ENCODE results near the gene BANP. TPM values are rescaled to one million over a fixed set of nuclear protein-coding genes. Genes with fewer than 3 reads are reported as not detected.

Gene BANP
- total RNA-seq, 1 donor from 2014 or later: 17.6 TPM

- TF ChIP-seq, protein P1, sequence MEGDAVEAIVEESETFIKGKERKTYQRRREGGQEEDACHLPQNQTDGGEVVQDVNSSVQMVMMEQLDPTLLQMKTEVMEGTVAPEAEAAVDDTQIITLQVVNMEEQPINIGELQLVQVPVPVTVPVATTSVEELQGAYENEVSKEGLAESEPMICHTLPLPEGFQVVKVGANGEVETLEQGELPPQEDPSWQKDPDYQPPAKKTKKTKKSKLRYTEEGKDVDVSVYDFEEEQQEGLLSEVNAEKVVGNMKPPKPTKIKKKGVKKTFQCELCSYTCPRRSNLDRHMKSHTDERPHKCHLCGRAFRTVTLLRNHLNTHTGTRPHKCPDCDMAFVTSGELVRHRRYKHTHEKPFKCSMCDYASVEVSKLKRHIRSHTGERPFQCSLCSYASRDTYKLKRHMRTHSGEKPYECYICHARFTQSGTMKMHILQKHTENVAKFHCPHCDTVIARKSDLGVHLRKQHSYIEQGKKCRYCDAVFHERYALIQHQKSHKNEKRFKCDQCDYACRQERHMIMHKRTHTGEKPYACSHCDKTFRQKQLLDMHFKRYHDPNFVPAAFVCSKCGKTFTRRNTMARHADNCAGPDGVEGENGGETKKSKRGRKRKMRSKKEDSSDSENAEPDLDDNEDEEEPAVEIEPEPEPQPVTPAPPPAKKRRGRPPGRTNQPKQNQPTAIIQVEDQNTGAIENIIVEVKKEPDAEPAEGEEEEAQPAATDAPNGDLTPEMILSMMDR (conservative IDR thresholded peaks at IDR 0.05; ENCODE audit: low read depth, low read length): no peak
- DNase-seq (ENCODE audit: low read depth): no peak
- no peak overlapping the region for H3K4me3 ChIP-seq (ENCODE audit: low read depth, low read length)
These were observed 56.1 kb downstream of the BANP start for GRCh38 chr16:88007321-88007731.

DNA sequence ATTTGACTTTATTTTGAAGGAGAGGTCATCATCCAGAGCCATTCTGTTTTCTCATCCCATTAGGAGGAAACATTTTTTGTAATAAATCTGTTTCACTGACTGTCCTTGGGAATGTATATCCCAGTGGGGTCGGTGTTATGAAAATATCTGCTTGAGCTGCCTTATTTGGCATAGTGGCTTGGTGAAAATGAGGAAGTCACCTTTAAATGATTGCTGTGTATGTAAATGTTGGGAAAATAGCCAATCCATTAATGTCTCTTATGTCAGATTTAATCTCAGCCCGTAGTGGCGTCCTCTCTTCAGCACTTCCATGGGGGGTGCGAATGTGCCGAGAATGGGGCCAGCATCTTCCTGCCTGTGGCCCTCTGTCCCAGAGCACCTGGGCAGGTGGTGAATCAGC, 57.6 kb downstream of the BANP start:
- TF ChIP-seq, protein P1 (conservative IDR thresholded peaks at IDR 0.05; ENCODE audit: low read depth, low read length): no peak
- DNase-seq (ENCODE audit: low read depth): no peak
- no peak overlapping the region for H3K4me3 ChIP-seq (ENCODE audit: low read depth, low read length)

DNA sequence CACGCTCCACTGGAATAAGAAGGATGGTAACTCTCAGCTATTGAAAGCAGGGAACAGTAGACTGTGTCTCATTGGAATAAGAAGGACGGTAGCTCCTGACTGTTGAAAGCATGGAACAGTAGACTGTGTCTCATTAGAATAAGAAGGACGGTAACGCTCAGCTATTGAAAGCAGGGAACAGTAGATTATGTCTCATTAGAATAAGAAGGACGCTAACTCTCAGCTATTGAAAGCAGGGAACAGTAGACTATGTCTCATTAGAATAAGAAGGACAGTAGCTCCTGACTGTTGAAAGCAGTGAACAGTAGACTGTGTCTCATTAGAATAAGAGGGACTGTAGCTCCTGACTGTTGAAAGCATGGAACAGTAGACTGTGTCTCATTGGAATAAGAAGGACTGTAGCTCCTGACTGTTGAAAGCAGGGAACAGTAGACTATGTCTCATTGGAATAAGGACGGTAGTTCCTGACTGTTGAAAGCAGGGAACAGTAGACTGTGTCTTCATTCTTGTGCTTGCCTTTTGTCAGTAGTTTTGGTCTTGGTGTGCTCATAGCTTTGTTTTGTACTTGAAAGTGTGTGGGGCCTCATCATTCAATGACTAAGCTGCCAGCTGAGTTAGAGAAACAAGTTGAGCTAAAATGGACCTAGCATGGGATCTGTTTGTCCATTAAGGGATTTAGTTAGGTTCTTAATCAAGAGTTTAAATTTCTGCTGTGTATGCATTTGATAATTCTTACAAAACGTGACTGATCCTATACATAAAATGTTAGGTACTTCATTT, 58.5 kb downstream of the BANP start:
- DNase-seq (ENCODE audit: low read depth): no peak
- TF ChIP-seq, protein P1 (conservative IDR thresholded peaks at IDR 0.05; ENCODE audit: low read depth, low read length): no peak
- no peak overlapping the region for H3K4me3 ChIP-seq (ENCODE audit: low read depth, low read length)

DNA sequence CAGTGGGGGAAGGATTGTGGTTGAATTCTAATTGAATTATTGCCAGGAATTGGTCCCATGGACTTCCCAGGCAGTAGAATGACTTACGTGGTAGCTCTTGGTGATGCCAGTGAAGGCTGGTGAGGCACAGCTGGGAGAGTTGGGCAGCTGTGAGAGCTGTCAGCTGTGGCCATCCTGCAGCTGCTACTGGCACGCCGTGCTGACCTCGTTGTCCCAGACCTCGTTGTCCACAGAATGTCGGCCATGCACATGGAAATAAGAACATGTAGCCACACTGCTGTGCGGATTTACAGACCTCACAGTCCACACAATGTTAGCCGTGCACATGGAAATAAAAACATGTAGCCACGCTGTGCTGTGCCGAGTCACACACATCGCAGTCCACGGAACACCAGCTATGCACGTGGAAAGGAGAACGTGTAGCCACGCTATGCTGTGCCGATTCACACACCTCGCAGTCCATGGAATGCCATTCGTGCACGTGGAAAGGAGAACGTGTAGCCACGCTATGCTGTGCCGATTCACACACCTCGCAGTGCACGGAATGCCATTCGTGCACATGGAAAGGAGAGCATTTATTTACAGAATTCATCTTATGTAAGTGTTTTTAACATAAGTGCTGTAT, 59.2 kb downstream of the BANP start:
- TF ChIP-seq, protein P1 (conservative IDR thresholded peaks at IDR 0.05; ENCODE audit: low read depth, low read length): no peak
- H3K4me3 ChIP-seq (ENCODE audit: low read depth, low read length): no peak overlapping the region
- no peak for DNase-seq (ENCODE audit: low read depth)

GRCh38 chr16:88010968-88011483, 59.8 kb downstream of the BANP start:
- TF ChIP-seq, protein P1 (conservative IDR thresholded peaks at IDR 0.05; ENCODE audit: low read depth, low read length): no peak
- no peak for DNase-seq (ENCODE audit: low read depth)
- no peak overlapping the region for H3K4me3 ChIP-seq (ENCODE audit: low read depth, low read length)

- no peak overlapping the region for H3K4me3 ChIP-seq (ENCODE audit: low read depth, low read length)
- no peak for DNase-seq (ENCODE audit: low read depth)
- TF ChIP-seq, protein P1 (conservative IDR thresholded peaks at IDR 0.05; ENCODE audit: low read depth, low read length): no peak
These were observed 61.1 kb downstream of the BANP start for GRCh38 chr16:88012360-88012759.

Measured in epithelial cell of proximal tubule (primary cell).